Fibroblast of mammary gland (primary cell): ENCODE data around the gene CDC73.
"Not testable (repeated sequence)": the region's sequence is repeated elsewhere in the genome, so short reads cannot be mapped to it uniquely, and the experiment has no call there.

Experiments
- DNase-seq: peaks from one replicate; pipeline ENCODE4 v3.0.0-alpha.2; 2010; ENCODE audit warnings: low read depth
- H3K4me3 ChIP-seq: 2 replicates; pipeline ENCODE4 v1.5.1; 2011; ENCODE audit warnings: low read depth, mild to moderate bottlenecking, low read length, moderate library complexity; ENCODE audit not compliant: control insufficient read depth
- TF ChIP-seq, protein P1 (sequence below): conservative IDR thresholded peaks from 2 replicates; pipeline ENCODE4 v1.5.1; 2011; ENCODE audit warnings: low read depth, low read length, inconsistent platforms; ENCODE audit not compliant: control insufficient read depth, insufficient read depth

The CDC73 gene

DNA sequence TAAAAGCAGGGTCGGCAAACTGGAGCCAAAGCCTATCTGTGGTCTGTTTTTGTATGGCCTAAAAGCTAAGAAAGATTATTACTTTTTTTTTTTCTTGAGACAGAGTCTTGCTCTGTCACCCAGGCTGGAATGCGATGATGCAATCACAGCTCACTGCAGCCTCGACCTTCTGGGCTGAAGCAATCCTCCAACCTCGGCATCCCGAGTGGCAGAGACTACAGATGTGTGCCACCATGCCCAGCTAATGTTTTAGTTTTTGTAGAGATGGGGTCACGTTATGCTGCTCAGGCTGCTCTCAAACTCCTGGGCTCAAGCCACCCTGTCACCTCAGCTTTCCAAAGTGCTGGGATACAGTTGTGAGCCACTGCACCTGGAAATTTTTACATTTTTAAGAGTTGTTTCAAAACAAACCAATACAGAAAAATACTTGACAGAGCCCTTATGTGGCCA, 10.2 kb upstream of the CDC73 start:
- no peak overlapping the region for H3K4me3 ChIP-seq
- TF ChIP-seq, protein P1, sequence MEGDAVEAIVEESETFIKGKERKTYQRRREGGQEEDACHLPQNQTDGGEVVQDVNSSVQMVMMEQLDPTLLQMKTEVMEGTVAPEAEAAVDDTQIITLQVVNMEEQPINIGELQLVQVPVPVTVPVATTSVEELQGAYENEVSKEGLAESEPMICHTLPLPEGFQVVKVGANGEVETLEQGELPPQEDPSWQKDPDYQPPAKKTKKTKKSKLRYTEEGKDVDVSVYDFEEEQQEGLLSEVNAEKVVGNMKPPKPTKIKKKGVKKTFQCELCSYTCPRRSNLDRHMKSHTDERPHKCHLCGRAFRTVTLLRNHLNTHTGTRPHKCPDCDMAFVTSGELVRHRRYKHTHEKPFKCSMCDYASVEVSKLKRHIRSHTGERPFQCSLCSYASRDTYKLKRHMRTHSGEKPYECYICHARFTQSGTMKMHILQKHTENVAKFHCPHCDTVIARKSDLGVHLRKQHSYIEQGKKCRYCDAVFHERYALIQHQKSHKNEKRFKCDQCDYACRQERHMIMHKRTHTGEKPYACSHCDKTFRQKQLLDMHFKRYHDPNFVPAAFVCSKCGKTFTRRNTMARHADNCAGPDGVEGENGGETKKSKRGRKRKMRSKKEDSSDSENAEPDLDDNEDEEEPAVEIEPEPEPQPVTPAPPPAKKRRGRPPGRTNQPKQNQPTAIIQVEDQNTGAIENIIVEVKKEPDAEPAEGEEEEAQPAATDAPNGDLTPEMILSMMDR: no peak
- DNase-seq: peak; percentile 85

DNA sequence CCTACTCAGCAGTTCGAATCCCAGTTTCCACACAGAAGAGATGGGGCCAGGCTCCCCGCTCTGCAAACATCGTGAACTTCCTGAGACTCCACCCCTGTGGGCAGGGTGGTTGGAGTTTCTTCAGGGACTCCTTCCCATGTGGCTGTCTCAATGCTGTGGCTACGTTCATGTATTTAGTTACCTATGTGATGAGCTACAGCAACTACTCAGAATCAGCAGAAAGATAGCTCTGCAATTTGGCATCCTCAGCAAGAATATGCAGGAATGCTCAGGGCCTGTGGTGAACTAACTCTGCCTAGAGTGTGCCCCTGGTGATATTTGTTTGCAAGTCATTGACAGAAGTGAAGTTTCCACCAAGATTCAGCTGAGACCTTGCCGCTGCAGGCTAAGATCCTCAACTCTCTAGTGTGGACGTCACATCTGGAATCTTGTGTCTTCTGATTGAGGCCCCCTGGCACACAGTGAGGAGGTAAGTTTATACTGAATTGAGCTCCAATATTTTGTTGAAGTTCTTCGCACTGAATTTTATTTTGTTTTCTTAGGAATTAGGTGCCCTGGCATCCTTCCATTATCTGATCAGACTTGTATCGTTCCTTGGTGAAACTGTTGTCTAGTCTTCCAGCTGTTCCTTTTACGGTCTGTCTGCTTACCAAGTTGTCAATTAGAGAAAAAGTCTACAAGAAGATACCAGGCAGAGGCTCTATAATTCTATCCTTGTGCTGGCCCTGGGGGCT, 8.4 kb upstream of the CDC73 start:
- DNase-seq: no peak
- no peak overlapping the region for H3K4me3 ChIP-seq
- TF ChIP-seq, protein P1: no peak

DNA sequence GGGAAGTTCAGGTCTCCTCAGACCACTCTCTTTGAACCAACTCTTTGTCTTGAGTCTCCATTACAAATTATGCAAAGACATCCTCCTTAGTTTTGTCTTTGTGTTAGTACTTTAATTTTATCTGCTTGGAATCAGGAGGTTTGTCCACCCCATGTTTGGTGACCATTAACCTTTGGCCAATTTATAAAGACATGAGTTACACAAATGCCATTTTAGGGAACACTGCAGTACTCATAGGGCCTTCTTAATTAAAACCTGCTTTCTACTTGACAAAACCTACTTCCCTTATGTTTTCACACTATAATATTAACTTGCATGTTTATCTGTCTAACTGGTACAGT, 7.9 kb upstream of the CDC73 start:
- TF ChIP-seq, protein P1: no peak
- DNase-seq: peak; percentile 51
- no peak overlapping the region for H3K4me3 ChIP-seq

DNA sequence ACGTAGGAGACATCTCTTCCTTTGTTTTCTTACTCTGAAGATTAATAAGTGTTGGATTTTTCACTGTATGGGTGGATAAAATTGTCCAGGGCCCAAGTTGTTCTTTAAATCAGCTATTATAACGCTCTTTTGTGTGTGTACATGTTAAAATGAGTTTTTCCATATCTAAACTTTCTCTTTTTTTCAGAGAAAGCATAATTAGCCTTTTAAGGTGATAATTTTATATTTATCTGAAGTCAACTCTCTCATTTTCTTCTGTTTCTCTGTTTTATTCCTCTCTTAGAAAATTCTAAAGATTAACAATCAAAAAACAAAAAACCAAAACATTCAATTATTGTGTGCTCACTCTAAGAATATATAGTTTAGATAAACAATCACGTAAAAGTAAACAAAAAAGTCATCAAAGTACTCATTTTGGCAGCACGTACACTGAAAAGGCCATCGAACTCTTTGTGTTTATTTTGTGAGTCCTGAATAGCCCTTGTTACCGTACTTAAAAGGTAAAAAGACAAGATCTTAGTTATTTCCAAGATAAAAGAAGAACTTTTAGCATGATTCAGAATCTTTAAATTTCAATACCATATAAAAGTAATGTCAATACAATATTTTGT, 7.2 kb upstream of the CDC73 start:
- TF ChIP-seq, protein P1: no peak

DNA sequence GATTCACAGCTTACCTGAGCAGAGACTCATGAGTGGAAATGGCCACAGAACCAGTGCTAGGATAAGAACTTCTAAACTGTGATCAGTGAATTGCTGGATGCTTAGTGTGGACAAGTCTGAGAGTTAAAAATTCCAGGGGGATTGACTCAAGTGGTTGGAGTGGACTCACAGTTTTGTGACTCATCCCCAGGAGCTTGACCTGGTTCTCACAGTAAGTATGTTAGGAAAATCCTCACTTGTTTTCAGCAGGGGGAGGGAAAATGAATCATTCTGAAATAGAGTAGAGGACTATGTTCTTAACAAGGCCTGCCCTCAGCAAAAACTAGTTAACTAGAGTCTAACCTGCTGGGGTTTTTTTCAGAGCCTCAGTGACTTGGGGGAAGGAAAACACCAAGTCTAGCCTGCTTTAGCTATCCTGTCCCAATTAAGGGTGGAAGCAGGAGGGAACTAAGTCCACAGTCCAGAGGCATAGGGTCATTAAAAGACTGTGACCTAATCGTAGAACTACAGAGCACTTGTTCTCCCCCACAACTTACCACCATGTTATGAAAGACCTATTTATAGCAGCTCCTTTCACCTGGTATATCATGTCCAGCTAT, 6.1 kb upstream of the CDC73 start:
- TF ChIP-seq, protein P1: no peak
- peak; percentile 99 for DNase-seq
- H3K4me3 ChIP-seq: no peak overlapping the region

More for the DNA sequence above, 7.2 kb upstream of the CDC73 start:
- H3K4me3 ChIP-seq: no peak overlapping the region
- DNase-seq: no peak

DNA sequence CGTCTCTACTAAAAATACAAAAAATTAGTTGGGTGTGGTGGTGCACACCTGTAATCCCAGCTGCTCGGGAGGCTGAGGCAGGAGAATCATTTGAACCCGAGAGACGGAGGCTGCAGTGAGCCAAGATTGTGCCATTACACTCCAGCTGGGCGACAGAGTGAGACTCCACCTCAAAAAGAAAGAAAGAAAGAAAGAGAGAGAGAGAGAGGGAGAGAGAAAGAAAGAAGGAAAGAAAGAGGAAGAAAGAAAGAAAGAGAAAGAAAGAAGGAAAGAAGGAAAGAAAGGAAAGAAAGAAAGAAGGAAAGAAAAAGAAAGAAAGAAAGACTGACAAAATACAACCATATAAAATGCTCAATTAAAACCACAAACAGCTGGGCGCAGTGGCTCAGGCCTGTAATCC, 4.7 kb upstream of the CDC73 start:
- H3K4me3 ChIP-seq, DNase-seq: not testable (repeated sequence)

DNA sequence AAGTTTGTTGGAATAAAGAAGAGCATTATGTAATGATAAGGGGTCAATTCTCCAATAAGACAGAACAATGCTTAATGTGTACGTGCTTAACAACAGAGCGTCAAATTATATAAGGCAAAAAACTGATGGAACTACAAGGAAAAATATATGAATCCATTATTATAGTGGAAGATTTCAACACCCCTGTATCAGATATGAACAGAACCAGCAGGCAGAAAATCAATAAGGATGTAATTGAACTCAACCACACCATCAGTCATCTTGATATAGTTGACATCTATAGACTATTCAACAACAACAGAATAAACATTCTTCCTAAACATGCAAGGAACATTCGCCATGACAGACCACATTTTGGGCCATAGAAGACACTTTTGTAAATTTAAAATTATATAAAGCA, 3.6 kb upstream of the CDC73 start:
- TF ChIP-seq, protein P1: no peak
- H3K4me3 ChIP-seq: no peak overlapping the region
- no peak for DNase-seq
